ENCODE data around the gene CGREF1. TPM values are rescaled to one million over a fixed set of nuclear protein-coding genes. Genes with fewer than 3 reads are reported as not detected.
A peak's percentile ranks its signal among the peaks of the same experiment; 100 is the strongest.

CGREF1 gene
- total RNA-seq, 1 donor from 2014 or later: 2.3 TPM

DNA sequence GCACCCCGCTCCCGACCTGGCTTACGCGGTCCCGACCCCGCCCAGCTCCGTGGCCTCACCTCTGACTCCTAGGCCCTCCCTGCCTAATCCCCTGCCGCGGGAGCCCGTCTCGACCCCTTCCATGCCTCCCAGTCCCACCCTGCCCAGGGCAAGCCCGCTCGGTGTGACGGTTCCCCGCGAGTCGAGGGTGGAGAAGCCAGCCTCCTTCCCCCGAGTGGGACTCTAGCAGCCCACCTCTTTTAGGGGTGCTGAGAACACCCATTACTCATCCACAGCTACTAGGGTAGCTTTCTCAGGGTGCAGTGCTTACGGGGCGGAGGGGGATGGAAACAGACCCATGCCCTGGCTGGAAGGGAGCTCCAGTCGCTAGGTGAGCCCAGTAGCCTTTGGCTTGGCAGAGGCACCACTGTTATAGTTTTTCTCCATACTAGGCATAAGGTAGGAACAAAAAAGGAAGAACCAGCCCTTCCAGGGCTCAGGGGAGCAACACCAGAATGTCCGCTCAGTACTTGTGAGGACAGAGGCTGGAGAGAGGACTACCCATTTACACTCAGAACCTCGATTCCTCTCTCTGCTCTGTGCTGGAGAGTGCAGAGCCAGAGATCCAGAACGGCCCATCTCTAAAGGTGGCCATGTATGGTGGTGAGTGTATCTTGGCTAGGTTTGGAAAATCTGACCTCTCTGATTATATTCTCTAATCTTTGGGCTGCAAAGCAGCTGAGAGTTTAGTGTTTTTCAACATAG is 66.9 kb downstream of the CGREF1 start:
- peak overlapping the region; percentile 86 for H3K4me3 ChIP-seq (ENCODE audit: low read depth, low read length)

DNA sequence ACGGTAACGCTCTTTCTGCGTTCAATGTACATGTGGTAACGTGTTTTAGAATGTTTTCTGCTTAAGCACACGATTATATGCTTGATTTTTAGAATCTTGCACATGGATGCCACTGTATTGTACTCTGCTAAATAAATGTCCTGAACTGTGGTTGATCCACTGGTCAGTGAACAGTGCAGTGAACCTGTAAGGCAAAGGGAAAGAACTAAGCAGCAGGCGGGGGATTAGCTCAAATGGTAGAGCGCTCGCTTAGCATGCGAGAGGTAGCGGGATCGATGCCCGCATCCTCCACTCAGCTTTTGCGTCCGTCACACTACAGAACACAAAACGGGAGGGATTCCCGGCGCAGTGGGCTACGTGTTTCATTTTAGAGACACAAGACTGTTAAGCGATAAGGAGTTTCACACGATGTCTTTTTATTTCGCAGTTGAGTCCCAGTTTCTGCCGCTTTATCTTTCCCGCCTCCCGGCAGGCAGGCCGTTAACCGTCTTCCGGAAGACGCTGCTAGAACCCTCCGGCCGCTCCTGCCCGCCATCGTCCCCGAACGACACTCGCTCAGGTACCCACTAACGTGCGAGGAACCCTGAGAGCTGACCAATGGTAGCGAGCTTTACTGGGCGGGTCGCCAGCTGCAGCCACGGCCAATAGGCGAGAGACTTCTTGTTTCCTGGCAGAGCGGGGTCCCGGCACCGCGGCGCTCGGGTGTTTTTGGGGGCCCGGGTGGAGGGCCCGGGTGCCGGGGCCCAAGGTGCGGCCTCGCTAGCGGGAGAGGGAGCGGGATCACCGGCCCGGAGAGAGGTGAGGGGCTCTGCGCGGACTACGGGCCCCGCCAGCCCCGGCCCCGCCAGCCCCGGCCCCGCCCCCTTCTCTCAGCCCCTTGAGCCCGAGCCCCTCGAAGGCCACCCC is 67.7 kb downstream of the CGREF1 start, which contains the start of gene AGBL5:
AGBL5 (plus strand) TSS at position 673 of the 906 bp plus-strand sequence. CDS start 1,291 bp downstream, outside the sequence.
- peak; percentile 88 for DNase-seq (ENCODE audit: low read depth)

More for the DNA sequence above, 66.9 kb downstream of the CGREF1 start:
- DNase-seq (ENCODE audit: low read depth): no peak
- TF ChIP-seq, protein P1, sequence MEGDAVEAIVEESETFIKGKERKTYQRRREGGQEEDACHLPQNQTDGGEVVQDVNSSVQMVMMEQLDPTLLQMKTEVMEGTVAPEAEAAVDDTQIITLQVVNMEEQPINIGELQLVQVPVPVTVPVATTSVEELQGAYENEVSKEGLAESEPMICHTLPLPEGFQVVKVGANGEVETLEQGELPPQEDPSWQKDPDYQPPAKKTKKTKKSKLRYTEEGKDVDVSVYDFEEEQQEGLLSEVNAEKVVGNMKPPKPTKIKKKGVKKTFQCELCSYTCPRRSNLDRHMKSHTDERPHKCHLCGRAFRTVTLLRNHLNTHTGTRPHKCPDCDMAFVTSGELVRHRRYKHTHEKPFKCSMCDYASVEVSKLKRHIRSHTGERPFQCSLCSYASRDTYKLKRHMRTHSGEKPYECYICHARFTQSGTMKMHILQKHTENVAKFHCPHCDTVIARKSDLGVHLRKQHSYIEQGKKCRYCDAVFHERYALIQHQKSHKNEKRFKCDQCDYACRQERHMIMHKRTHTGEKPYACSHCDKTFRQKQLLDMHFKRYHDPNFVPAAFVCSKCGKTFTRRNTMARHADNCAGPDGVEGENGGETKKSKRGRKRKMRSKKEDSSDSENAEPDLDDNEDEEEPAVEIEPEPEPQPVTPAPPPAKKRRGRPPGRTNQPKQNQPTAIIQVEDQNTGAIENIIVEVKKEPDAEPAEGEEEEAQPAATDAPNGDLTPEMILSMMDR (conservative IDR thresholded peaks at IDR 0.05; ENCODE audit: low read depth, low read length): no peak

More for the DNA sequence above, 67.7 kb downstream of the CGREF1 start, which contains the start of gene AGBL5:
- H3K4me3 ChIP-seq (ENCODE audit: low read depth, low read length): peak within 1 kb of the TSS; percentile 86
- TF ChIP-seq, protein P1 (conservative IDR thresholded peaks at IDR 0.05; ENCODE audit: low read depth, low read length): no peak

Other genes starting within 250 kb of the CGREF1 start
- gene MAPRE3, start 148.5 kb downstream of the CGREF1 start, total RNA-seq: 0.72 and 1.6 TPM in 2 replicates
- gene TMEM214, start 86.2 kb downstream of the CGREF1 start, total RNA-seq: 11.2 and 20.1 TPM in 2 replicates
- 17.0 and 21.8 TPM in 2 replicates for gene AGBL5, start 67.5 kb downstream of the CGREF1 start, total RNA-seq
- gene OST4, start 47.5 kb downstream of the CGREF1 start, total RNA-seq: 283 and 454 TPM in 2 replicates
- gene EMILIN1, start 40.5 kb downstream of the CGREF1 start, total RNA-seq: 0.80 and 2.1 TPM in 2 replicates
- 5.5 and 6.1 TPM in 2 replicates for gene KHK, start 32.4 kb downstream of the CGREF1 start, total RNA-seq
- not detected in 2 replicates for gene ABHD1, start 4.7 kb upstream of the CGREF1 start, total RNA-seq
- 53.3 and 77.1 TPM in 2 replicates for gene PREB, start 15.5 kb upstream of the CGREF1 start, total RNA-seq
- not detected in 2 replicates for gene PRR30, start 20.3 kb upstream of the CGREF1 start, total RNA-seq
- not detected in 2 replicates for gene TCF23, start 29.9 kb upstream of the CGREF1 start, total RNA-seq
- gene ATRAID, start 92.9 kb upstream of the CGREF1 start, total RNA-seq: 90.3 and 143 TPM in 2 replicates
- gene SLC5A6, start 93.1 kb upstream of the CGREF1 start, total RNA-seq: 51.5 and 90.9 TPM in 2 replicates
- gene CAD, start 98.2 kb upstream of the CGREF1 start, total RNA-seq: 62.8 and 65.8 TPM in 2 replicates
- 0.29 TPM in 1 of 2 replicates, not detected in the other for gene SLC30A3, start 143.9 kb upstream of the CGREF1 start, total RNA-seq
- gene DNAJC5G, start 156.3 kb upstream of the CGREF1 start, total RNA-seq: not detected in 2 replicates
- gene TRIM54, start 163.3 kb upstream of the CGREF1 start, total RNA-seq: 1.5 TPM in 1 of 2 replicates, not detected in the other
- gene UCN, start 189.3 kb upstream of the CGREF1 start, total RNA-seq: not detected in 2 replicates
- 71.3 and 76.5 TPM in 2 replicates for gene MPV17, start 204.0 kb upstream of the CGREF1 start, total RNA-seq
- gene GTF3C2, start 237.6 kb upstream of the CGREF1 start, total RNA-seq: 37.4 and 61.7 TPM in 2 replicates